HG03139 (cell line): ENCODE results near the gene ROBO2.

Experiments used
- ATAC-seq: cut with Tn5 transposase; IDR thresholded peaks from one replicate; pipeline ENCODE4 v1.9.1; 2021; ENCODE audit not compliant: unreplicated experiment

Gene ROBO2

DNA sequence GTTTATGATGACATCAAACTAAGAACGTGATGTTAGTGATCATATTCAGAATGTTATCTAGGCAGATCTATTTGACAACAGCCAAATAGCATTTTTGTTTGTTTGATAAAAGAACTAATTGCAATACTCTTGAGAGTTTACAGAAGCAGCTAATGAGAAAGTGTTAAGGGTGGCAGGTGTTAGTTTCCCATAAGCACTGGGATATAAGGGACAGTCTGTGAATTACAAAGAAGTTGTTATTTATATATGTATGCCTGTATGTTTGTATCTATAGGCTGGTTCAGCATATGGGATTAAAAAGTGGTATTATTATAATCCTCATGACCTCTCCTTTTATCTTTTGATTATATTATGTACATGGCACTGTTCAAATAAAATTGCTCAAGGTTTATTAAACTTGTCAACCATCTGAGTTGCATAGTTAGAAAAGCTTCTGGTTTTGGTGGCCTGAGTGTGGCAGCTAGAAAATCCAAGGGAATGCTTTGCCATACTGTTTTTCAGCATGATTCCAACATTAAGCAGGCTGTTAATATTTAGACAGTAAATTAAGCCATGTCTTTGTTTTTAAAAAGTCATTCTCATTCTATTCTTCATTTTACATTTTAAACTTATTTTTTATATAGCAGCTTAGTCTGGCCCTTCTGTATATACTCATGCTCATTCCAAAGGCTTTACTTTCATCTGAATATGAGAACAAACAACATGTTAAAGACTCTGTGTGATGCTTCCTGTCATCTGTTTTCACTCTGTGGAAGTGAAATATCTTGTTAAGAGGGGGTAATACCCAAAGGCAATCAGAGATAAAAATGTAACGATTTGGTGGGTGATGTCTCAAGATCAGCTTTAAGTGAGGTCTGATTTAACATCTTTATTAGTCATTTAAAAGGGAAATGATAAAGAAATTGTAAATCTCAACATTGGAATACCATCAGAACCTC lies 13.1 kb downstream of the ROBO2 start:
- ATAC-seq: no peak

DNA sequence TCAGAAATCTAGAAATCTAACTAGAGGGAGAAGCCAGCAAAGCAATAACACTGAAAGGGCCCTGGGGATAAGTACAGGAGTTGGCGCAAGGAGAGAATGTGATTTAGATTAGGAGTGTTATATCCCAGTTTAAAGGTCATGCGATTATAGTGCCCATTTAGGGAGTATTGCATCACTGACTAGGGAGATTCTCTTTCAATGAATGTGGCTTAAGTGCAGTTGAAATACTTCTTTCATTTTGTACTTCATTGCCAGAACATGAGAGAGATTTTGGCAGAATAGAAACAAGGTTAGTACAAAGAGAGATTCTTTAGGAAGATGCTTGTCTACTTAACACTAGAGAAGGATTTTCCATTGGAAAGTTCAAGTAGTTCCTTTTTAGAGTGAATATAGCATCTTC lies 13.9 kb downstream of the ROBO2 start:
- ATAC-seq: no peak

DNA sequence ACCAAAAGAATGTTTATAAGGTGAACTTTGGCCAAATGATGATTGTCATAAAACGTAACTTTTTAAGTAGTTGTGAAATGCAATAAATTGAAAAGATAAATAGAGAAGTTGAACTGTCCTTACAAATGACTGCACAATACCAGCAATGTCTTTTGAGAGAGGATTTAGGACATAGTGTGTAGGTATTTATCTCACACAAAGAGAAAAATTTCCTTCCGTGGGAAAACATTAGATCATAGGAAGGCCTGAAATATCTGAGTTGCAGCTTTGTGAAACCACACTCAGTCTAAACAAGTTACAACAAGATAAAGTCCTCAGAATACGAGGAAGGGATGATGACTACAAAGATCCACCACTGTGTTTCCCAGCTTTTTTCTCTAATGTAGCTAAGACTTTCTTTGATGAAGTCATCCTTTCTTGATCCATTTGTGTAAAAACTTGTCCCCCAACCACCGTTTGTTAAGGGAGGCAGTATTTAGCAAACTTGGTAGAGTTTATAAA lies 16.0 kb downstream of the ROBO2 start:
- ATAC-seq: no peak

DNA sequence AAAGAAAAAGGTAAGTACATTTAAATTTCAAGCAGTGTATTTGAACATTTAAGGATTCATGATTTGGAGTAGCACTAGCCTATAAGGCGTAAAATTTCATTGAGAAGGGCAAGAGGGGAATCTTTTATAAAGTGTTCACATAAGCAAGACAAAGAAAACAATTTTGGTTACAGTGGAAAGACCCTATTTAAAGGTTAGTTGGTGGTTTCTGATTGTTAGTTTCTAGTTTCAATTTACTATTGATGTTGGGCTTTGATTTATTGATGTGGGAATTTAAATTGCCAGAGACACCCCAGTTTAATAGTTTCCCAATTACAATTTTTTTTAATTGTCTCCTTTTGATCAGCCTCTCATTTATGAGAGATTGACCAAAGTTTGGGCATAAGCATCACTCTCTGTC lies 19.5 kb downstream of the ROBO2 start:
- ATAC-seq: no peak

DNA sequence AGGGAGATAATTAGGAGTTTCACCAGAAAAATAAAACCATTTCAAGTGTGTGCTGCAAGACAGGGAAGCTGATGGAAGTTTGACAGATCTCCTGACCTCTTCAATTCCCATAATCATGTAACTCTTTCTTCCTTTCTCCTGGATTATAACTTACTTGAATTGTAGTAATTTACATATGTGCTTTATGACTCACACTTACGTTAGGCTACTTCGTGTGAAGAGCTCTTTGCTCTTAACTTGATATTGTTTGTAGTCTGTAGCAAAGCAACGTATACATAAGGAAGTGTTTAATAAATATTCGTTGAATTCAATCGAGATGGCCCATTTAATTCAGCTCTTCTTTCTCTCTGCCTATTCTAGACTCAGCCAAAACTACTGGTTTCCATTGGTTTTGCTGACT lies 23.5 kb downstream of the ROBO2 start:
- ATAC-seq: no peak

DNA sequence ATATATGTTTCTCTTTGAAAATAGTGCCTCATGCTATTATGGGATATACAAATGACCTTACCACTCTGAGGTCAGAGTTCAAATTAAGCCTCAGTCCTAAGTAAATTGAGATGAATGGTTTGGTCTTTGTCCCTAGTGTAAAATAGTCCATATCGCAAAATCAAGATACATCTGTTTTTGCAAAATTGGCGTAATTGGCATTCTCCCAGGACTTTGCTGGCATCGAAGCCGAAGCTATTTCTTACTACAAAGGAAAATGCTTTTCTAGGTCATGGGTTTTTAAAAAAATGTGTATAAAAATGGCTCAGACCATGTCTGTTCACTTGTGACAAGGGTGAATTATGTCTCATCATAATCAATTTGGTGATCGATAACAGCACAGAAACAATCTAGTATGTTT lies 25.9 kb downstream of the ROBO2 start:
- ATAC-seq: no peak

DNA sequence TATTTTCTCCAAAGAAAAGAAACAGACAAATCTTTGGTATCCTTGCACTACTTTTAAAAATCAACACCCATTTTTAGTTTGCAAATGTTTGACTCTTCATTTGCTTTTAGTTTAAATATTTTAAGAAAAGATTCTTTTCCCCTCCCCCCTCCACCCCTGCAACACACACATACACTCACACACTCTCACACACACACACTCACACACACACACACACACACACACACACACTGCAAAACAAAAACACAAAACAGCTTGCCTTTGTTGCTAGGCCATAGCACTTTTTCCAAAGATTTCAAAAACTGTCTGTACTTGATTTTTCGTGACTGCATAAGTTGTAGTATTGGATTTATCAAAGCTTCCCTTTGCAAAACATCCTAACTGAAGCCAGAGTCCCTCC lies 26.9 kb downstream of the ROBO2 start:
- no peak for ATAC-seq

DNA sequence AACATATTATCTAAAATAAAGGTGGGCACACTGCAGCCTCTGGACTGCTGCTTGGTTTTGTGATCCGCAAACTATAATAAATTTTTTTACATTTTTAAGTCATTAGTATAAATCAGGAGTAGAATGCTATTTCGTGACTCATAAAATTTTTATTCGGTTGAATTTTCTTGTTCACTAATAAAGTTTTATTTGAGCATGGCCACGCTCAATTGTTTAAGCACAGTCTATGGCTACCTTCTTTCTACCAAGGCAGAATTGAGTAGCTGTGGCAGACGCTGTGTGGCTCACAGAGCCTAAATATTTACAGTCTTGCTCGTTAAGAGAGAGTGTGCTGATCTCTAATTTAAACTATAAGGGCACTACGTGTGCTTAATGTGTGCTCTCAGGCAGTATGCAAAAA lies 28.9 kb downstream of the ROBO2 start:
- no peak for ATAC-seq

DNA sequence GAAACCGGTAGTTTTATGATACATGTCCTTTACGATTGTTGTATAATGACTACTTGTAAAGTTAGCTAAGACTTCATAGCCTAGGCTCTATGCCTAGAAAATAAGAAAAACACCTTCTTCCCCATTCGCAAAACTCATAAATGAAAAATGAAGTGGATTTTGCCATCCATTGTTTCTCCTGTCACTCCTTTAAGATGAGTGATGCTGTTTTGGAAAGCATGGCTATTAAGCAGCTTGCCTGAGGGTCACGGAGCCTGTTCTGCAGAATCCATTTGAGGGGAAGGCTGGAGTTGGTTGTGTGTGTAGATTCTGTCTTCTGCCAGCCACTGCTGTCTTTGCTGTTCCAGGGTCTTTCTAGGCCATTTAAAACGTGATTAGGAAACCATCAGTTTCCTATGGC lies 31.5 kb downstream of the ROBO2 start:
- no peak for ATAC-seq

DNA sequence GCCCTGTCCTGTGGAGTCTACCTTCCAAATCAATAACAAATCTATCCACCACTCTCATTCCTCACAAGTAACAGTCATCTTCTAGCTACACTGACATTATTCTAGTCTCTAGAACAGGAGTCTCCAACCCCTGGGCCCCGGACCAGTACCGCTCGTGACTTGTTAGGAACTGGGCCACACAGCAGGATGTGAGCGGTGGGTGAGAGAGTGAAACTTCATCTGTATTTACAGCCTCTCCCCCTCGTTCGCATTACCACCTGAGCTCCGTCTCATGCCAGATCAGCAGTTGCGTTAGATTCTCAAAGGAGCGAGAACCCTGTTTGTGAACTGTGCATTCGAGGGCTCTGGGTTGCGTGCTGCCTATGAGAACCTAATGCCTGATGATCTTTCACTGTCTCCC lies 31.9 kb downstream of the ROBO2 start:
- no peak for ATAC-seq

DNA sequence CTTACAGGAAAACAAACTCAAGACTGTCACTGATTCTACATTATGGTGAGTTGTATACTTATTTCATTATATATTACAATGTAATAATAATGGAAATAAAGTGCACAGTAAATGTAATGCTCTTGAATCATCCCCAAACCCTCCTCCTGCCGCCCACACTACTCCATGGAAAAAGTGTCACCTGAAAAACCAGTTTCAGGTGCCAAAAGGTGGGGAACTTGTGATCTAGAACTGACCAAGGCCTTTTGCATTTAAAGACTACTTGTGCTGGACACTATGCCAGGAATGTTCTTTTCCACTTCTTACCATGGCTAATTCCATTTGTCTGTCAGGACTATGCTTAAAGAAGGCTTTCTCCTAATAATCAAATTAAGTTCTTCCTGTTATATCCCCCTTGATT lies 32.3 kb downstream of the ROBO2 start:
- no peak for ATAC-seq

DNA sequence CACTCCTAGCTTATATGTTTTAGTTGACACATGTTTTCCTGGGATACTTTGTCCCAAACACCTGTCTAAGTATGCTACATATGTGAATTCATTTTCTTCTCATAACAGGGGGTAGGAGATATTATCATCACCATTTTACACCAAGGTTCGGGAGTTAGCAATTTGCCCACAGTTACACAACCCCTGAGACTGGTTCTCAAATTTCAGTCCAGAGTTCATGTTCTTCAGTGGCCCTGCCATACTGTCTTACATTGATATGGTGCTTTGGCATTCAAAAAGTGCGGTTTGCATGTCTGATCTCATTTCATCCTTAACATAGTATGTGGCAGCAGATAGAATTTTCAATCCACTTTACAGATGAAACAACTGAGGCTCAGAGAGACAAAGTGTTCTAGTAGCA lies 38.4 kb downstream of the ROBO2 start:
- no peak for ATAC-seq

DNA sequence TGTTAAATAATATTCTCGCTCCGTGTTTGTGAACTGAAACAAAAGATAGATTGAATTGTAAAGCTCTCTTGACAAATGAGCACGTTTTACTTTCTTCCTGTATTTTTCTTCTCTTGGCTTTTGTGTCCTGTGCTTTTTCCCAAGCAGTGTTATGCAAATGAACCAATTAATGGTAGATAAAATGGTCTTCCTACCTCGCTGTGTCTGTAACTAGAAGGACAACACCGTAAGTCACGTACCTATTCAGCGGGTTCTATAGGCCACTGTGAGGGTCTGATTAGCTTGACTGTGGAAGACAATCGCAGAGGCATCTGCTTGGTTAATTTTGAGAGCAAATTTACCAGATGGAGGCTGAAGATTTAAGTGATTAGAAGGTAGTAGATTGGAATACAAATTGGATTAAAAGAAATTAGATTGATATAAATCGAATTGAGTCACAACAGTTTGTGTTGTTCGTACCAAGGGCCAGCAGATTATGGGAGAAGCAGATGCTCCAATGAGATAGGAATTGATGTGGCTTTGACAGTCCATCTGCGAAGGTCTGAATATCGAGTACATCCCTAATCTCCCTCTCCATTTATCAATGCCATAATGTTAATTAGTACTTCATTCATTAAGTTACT lies 40.2 kb downstream of the ROBO2 start:
- no peak for ATAC-seq

DNA sequence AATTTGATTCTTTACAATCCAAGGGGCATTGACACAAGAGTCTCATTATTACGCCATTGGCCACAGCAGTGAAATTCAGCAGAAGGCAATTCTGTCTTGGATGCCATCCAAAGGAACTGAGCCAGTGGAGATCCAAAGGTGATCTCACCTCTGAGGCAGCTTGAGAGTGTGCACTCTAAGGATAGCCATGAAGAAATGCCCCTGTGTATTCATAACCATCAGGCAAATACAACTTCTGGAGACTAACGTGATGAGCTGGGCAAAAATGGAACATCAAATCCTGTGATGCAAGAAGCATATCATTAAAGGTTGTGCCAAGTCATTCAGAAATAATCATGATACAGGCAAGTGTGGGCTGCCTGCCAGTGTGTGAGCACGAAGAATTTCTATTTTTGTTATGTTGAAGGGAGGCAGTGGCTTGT lies 41.4 kb downstream of the ROBO2 start:
- no peak for ATAC-seq

DNA sequence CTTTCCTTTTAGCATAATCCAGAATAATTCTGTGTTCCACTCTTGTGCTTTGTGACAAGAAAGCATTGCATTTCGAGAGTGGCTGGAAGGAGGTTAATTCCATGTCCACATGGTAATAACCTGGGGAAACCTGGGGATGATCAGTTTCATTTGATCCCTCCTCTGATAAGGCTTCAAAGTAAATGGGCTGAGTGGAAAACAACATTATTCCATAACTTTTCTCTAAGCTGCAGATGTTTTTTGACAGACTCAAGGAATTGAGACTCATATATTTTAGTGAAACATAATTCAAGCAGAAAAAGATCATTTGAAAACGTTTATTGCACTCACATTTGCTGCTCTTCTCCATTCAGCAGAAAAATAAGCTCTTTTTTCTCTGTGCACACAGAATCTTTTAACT lies 44.6 kb downstream of the ROBO2 start:
- no peak for ATAC-seq

DNA sequence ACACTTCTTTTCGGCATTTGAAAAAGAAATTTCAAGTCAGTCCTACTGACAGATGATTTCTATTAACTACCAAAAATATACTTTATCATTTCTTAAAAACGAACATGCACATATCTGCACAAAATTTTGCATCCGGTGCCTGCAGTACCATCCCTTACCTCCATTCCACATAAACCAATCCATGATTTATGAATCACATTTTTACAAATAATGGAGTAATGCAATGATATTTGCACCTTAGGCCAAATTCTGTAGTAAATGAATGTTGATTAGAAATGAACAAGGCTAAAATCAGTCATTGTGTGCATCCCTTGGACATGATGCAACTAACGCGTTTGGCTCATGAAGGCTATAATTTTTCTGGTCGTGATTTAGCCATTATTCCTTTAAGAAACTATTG lies 46.5 kb downstream of the ROBO2 start:
- ATAC-seq: no peak

DNA sequence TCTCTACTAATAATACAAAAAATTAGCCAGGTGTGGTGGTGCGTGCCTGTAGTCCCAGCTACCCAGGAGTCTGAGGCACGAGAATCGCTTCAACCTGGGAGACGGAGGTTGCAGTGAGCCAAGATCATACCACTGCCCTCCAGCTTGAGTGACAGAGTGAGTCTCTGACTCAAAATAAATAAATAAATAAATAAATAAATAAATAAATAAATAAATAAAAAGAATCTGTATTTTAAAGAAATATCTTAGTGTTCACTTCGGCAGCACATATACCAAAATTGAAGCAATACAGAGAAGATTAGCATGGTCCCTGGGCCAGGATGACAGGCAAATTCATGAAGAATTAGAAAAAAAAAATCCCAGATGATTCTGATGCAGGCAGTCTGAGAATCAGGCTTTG lies 51.9 kb downstream of the ROBO2 start:
- ATAC-seq: no peak

DNA sequence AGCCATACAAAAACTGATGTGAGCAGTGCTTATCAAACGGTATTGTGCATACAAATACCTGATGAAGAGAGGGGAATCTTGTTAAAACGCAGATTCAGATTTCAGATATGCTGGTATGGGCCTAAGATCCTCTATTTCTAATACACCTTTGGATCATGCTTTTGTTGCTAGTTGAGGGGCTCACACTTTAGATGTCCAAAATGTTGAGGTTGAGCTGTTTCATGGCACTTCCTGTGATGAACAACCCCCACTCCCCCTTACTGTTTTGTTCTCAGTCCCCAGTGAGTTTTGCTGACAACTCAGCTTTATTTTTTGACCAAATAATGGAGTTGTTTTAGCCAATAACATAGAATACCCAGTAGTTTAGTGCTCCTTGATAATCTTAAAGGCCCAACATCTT lies 53.2 kb downstream of the ROBO2 start:
- ATAC-seq: no peak

DNA sequence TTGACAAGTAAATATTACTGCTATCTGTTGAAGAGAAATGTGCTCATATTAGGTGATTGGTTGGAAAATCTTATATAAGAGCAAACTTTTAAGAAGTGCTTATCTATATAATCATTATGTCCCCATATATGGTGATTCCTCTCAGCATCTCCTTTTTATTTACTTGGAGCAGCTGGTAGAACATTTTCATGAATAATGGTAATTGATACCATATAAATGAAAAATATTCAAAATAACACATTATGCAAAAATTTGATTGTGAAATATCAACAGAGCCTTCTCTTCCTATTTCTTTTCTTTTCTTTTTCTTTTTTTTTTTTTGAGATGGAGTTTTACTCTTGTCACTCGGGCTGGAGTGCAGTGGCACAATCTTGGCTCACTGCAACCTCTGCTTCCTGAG lies 56.2 kb downstream of the ROBO2 start:
- ATAC-seq: no peak

DNA sequence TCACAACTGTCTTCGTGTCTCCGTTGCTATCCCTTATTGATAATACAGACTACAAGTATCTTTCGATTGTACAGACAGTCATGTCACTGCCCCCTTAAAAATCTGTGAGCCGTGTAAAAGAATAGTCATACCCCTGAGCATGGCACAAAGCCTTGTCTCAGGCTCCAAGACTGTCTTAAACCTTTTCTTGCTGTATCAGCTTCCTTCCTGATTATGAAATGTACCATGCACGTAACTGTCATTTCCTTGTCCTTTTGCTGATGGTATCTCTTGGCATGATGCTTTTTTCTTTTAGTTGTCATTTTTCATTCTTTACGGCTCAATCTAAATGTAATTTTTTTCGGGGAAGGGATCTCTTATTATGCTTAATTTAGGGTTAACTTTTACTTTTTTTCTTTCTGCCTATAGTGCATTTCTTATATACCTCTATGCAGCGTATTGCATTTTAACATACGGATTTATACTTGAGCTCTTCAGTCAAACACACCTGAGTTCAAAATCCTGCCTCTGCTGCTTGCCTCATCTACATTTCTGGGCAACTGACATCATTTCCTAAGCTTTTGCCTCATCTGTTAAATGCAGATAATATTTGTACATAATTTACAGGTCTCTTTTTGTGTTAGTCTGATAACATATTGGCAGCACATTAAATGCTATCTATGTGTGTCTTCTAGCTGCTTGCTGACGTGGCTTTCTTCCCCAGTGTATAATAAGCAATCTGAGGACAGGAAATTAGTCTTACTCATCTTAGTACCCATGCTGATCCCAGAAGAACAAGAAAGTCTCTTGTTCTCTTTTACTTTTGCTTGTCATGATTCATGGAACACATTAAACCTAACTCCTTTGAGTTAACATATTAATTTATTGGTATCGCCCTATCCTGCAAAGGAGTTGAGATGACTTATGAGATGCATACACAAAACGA lies 57.3 kb downstream of the ROBO2 start:
- no peak for ATAC-seq
